ENCODE data around the gene MGAT5.

Gene MGAT5

DNA sequence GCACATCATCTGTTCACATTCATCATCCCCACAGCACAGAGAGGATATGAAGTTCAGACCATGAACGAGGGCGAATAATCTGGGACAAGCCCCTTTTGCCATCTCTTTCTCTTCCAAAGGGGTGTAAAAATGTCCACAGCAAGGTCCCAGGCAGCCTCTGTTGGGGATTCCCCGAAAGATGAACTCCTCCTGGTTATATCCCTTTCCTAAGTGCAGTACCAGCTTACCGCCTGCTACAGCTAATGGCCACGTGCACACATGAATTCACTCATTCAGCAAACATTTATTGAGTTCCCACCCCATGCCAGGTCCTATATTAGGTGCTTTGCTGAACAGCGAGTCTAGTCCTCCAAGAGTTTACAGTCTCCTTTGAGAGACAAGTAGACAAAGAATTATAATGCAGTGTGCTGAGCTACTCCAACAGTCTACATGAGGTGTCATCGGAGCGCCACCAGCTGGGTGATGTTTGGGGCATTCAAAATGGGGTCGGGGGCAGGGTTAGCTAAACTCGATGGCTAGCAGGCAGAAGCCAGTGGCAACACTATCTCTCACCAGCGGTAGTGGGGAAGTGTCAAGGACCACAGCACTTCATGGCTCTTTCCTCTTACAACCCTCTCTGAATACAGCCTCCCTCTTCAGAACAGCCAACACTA, 236.0 kb downstream of the MGAT5 start:
- DNase-seq: no peak

DNA sequence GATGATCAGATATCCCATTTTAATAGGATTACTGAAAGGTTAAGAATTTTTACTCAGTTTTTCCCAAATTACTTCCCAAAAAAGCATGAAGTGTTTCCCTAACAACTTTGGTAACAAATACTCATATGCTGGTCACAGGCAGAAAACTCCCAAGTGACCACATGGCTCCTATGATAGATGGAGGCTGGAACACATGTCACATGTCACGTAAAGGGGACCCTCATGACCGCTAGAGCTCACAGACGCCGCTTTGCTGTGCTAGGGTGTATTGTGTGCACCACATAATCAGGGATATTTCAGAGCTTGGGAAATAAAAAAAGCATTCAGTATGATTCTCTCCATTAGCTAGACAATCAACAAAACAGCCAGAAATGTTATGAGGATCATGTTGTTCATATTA, 236.7 kb downstream of the MGAT5 start:
- DNase-seq: no peak

DNA sequence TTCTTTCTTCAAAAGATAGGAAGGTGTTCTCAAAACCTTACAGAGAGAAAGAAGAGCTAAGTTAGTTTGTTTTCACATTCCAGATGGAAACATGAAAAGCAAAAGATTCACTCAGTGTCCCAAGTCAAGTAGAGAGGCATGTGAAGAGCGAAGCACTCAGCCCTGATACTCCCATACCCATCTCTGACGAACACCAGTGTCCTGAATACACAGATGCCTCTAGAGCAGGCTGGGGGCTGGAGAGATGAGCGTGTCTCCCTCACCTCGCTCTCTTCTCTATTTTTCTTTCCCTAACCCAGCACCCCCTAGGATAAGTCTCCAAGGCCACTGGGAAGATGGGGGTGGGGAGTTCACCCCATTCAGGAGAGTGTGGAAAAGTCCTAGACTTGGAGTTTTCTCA, 237.2 kb downstream of the MGAT5 start:
- DNase-seq: no peak

DNA sequence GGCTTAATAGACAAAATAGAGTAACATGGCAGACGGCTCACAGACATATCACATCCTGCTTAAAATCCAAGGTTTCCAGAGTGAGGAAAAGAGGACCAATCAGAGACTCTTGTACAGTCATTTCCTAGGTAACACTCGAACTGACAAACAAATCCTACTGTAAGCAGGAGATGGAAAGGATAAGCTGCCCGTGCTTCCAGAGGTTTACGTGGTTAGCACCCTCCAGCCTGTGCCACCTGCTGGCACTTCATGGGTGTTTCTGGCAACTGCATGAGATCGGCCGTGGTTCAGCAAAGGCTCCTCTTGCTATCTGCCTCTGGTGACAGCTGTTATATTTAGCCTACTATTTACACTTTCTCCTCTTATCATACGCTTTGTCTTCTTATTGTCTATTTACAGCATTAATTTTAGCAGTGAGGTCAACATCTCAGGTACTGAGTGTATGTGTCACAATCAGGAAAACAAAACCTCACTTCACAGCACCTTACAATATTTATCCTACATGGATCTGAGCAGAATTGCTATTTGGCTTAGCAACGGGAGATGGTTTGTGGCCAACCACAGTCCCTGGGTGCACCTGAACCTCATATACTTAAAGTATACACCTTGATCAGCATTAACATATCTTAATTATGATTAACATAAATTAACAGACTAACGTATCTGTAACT, 238.0 kb downstream of the MGAT5 start:
- DNase-seq: peak; percentile 79

DNA sequence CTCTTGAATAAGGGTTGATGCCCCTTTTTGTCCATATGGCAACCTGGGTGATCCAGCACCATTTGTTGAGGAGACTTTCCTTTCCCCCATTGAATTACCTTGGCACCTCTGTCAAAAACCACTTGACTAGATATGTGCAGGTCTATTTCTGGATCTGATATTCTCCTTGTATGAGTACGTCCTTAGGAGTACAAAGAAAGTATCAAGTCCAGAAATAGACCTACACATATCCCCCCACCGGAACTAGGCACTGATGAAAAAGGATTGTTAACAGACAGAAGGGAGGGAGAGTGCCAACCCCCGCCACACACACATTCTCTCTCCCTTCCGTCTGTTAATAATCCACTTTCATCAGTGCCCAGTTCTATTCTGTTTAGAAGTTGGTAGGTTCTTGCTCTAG, 239.9 kb downstream of the MGAT5 start:
- no peak for DNase-seq

DNA sequence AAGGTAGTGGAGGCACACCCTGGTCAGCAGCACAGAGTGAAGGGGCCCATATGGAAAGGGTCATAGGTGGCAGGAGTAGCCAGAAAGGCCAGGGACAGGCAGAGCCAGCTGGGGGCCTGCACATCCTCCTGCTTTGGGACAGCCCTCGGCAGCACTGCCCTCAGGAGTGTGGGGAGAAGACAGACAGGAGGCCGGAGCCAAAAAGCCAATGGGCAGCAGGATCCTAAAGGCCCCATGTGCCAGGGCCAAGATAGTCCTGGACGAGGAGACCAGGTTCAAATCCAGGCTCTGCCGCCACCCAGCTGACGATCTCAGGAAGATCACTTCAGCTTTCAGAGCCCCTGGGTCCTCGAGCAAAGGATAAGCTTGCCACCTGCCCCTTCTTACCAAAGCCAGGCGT, 244.8 kb downstream of the MGAT5 start:
- DNase-seq: no peak

DNA sequence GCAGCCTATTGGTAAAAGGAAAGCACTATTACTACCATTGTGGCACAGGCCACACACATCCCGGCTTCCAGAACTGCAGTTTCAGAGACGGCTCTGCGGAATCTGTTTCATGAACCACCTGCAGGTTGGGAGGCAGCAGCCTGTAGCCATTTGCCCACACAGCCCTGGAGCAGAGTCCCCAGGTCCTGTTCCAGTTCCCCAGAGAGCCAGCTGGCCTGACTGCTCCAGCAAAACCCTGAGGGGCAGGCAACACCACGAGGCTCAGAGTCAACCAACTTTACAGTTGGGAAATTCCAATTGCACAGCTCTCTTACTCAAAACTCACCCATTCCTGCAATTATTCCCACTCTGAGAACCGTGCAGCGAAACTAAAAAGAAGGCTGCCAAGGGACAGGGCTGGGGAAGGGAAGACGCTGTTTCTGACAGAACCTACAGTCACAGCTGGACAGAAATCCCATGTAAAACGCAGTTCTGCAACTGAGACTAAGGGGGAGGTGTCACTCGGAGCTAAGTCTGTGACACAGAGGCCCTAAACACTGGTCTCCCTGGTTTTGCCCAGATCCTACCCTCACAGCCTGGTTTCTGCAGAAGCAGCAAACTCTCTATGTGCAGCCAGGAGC, 245.5 kb downstream of the MGAT5 start:
- DNase-seq: no peak

DNA sequence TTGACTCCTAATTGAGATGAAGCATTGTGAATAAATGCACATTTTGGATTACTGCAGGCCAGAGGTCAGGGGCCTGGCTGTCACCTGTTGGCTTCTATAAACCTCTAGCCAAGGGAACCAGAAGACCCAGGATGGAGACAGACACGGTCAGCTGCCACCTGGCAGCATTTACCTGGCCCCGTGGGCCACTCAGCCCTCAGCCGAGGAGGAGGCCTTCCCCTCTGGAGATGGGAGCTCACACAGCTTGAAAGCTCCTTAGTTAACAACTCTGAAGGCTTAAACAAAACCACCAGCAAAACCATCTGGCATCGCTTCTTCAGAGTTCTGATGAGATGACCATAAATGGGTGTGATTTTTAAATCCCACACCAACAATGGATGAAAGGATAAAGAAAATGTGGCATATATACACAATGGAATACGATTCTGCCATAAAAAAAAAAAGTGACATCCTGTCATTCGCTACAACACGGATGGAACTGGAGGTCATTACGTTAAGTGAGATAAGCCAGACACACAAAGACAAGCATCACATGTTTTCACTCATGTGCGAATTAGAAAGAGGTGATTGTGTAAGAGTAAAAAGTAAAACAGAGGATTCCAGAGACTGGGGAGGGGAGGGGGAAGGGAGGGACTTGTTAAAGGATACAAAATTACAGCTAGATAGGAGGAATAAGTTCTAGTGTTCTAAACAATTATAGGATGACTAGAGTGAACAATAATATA, 246.5 kb downstream of the MGAT5 start:
- no peak for DNase-seq

DNA sequence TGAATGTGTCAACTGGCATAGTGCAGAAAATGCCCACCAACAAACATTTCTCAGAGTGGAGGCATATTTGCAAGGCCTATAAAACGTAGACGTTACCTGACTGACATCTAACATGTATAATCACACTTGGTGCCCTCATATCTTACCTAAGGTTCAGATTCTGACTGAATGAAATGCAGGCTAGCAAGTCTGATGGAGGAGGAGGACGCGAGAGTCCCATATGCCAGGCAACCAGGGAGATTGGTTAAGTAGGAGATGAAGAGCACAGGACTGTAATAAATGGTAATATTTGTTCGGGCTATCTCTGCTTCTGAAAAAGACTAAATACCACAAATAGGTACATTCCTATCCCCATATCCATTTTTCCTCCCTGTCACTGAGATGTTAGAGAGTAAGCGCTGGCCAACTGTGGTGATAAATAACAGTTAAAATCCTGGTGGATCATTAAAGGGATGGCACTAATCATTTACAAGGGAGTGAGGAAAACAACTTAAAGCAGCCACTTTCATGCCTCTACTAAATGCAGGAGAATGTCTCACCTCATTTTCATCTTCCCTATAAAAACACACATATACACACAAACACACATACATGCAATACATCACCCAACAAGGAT, 247.7 kb downstream of the MGAT5 start:
- DNase-seq: no peak

DNA sequence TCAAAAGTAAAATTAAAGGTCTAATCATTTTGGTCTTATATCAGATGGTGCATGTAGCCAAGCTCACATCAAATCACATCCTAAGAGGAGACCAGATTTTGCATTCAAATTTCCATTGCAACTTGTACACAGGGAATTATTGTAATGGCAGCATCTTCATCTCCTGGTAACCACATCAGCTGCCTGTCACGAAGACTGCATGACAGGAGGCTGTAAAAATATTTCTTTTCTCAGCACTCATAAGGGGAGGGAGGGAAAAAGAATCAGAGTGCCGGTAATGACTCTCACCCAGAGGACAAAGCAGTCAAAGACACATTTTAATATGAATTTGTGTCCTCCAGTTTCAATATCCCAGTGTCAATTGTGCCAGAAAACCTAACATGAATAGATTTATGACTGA, 248.2 kb downstream of the MGAT5 start:
- DNase-seq: no peak
